GM18907 (cell line): Measurements from ENCODE around the gene TUBGCP2.

ENCODE experiments used
- ATAC-seq: cut with Tn5 transposase; IDR thresholded peaks from one replicate; pipeline ENCODE4 v1.9.1; 2021; ENCODE audit warnings: mild to moderate bottlenecking, moderate library complexity; ENCODE audit not compliant: unreplicated experiment

Gene TUBGCP2

DNA sequence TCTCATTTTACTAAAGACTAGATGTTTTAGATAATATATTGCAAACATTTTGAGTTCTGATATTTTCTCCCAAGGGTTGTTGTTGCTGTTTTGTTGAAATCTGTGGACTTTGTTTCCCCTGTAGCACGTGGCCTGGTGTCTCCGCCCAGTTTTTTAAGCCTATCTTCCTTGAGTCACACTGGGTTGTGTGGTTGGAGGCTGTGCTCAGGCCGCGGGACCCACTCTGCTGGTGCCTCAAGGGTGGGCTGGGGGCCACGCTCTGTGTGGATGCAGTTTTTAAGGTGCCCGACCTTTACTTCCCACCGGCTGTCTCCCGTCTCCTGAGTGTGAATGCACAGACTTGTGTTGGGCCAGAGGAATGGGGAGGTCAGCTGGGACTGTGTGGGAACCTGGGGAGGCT is 34.3 kb upstream of the TUBGCP2 start:
- no peak for ATAC-seq

DNA sequence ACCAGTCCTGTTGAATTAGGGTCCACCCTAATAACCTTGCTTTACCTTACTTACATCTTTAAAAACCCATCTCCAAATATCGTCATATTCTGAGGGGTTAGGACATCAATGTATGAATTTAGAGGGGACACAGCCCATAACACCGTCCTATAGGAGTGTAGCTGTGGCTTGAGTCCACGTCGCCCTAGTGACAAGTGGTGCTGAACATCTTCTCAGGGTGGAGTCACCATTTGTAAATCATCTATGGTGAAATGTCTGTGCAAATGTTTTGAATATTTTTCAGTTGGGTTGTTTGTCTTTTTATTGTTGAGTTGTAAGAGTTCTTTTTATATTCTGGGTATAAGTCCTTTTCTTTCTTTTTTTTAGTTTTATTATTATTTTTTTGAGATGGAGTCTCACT is 33.3 kb upstream of the TUBGCP2 start:
- ATAC-seq: no peak

DNA sequence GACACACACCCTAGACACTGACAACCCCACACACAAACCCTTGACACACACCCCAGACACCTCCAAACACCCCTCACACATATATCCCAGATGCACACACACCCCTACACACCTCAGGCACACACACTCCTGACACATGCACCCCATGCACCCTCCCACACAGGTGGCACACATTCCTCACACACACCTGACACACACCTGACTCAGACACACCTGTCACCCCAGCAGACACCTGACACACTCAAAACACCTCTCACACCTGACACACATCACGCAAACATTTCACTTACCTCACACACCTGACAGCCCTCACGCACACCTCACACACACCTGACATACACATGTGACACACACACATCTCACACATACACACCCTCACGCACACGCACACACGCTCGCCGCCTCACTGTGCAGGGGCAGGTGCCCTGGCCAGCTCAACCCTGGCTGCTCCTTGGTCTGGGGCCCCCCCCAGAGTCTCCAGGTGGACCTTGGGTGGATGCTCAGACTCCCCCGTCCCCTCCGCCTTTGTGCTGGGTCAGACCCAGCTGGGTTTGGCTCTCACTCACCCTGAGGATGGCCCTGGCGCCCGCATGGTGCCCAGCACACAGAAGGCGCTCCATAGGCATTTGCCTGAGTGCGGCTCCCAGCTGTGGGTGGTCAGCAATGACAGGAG is 31.2 kb upstream of the TUBGCP2 start:
- ATAC-seq: no peak

DNA sequence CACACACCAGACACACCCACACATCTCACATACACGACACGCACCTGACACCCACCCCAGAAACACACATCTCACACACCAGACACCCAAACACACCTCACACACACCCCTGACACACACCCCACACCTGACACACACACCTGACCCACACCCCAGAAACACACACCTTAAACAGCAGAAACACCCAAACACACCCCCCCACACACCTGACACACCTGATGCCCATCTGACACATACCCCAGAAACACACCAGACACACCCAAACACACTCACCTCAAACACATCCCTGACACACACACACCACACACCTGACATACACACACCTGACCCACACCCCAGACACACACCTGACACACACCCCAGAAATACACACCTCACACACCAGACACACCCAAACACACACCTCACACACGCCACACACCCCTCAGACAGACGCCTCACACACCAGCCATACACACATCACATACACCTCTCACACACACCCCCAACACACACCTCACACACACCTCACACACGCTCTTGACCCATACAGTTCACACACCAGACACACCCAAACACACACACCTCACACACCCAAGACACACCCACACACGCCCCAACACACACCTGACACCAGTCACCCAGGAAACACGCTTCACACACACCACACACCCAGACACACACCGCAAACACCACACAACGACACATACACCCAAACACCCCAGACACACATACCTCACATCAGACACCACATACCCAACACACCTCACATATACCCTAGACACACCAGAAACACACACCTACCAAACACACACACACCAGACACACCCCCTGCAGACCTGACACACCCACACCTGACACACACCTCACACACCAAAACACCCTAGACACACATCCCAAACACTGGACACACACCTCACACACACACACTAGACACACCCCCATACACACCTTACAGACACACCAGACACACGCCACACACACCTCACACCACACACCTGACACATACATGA is 29.7 kb upstream of the TUBGCP2 start:
- ATAC-seq: no peak

DNA sequence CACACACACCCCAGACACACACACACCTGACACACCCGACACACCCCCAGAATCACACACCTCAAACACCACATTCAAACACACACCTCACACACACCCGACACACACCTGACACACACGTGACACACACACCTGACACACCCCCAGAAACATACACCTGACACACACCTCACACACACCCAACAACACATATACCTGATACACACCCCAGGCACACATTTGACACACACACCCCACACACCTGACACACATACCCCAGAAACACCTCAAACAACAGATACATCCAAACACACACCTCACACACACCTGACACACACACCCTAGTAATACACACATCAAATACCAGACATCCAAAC is 28.7 kb upstream of the TUBGCP2 start:
- ATAC-seq: no peak

DNA sequence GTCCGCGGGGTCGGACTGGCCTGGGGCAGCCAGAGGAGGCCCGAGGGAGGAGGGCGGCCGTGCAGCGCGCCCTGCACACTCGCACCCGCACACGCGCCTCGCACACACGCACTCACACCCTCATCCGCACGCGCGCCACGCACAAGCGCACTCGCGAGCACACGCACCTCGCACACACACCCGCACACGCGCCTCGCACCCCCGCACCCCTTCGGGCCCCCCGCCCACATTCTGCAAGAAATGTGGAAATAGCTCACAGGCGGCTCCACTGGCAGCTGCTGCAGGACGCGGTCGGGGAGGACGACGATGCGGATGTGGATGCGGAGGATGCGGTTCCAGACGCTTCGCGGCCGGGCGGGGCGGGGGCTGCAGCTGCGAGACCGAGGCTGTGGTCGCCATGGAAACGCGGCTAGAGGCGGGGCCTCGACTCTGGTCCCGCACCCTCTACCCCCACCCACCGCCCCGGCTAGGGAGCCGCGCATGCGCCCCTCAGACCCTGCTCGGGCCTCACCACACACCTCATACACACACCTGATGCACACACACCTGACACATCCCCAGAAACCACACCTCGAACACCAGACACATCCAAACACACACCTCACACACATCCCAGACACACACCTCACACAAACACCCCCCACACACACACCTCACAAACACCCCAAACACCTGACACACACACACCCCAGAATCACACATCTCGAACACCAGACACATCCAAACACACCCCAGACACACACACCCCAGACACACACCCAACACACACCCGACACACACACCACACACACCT is 28.1 kb upstream of the TUBGCP2 start, which contains the start of gene CALY:
CALY (minus strand) TSS at position 320 of the 793 bp plus-strand sequence. CDS start 7,907 bp downstream, outside the sequence.
- no peak for ATAC-seq

DNA sequence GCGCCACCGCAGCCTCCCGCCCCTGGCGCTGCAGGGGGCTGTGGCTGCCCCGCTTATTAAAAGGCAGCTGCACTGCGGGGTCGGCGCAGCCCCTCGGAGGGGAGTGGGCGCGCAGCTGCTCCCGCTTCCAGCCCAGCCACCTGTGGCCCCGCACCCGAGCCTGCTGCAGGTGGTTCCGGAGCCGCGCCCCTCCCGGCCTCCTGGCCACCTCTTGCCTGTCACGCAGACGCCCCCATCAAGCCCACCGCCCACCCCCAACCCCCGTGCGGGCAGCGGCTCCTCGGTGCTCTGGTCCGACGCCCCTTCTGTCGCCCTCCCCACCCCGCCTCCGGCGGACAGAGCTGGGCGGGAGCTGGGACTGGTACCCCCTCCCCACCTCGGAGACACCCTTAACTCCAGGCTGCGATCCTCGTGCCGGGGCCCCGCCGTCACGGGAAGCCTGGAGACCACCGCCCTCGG is 27.5 kb upstream of the TUBGCP2 start:
- no peak for ATAC-seq

DNA sequence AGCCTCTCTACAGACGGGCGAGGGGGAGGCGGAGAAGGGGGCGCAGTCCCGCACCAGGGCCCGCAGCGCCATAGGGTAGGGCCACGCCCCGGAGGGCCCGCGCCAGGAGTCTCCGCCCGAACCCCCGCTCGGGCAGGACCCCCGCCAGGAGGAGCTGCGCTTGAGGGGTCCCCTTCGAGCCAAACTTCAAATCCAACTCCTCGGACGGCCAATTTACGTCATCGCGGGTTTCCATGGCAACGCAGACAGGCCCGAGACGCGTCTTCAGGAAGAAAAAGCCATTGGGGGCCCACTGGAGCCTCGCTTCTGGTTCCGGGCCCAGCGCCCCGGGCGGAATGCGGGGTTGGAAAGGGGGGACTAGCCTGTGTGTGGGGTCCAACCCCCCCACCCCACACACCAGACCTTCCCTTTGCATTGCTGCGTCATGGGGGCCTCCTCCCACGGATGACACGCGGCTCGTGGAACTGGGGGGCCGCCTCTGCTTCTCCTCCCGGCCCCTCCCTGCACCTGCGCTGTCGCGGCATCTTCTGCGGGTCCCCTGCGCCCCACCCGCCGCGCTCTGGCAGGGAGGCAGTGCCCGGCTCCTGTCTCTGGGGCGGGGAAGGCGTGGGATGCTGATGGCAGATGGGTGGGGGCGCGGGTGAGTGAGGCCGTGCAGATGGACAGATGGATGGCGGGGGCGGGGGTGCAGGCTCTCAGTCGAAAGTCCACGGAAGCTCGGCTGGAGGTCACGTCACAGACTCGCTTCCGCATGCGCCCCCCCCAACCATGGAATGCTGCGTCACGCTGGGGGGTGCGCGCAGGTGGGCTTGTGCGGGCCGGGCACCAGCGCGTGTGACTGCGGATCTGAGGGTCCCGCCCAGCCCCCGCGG is 26.8 kb upstream of the TUBGCP2 start:
- ATAC-seq: no peak

DNA sequence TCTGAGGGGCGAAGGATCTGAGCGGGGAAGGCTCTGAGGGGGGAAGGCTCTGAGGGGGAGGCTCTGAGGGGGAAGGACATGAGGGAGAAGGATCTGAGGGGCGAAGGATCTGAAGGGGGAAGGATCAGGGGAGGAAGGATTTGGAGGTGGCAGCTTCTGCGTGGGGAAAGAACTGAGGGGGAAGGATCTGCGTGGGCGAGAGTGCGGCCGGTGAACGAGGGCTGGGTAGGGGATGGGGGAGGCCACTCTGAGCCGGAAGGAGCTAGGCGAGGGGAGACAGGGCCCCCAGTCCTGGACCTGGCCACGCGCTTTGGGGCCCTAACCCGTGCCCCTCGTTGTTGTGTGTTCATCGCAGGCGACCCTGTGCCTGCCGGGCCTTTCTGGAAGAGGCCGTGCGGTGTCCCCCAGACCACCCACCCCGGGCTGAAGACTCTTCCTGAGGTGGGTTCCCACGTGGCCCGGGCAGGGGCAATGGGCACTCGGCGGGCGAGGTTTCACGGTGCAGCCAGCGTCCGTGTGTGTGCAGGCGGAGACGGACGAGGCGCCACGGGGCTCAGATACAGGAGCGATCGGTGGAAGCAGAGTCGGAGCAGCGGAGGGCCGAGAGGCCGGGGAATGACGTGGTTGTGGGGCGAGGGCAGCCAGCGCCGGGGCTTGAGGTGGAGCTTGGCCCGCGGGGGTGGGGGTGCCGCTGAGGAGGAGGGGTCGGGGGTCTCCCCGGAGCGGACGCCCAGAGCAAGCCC is 26.0 kb upstream of the TUBGCP2 start:
- no peak for ATAC-seq

DNA sequence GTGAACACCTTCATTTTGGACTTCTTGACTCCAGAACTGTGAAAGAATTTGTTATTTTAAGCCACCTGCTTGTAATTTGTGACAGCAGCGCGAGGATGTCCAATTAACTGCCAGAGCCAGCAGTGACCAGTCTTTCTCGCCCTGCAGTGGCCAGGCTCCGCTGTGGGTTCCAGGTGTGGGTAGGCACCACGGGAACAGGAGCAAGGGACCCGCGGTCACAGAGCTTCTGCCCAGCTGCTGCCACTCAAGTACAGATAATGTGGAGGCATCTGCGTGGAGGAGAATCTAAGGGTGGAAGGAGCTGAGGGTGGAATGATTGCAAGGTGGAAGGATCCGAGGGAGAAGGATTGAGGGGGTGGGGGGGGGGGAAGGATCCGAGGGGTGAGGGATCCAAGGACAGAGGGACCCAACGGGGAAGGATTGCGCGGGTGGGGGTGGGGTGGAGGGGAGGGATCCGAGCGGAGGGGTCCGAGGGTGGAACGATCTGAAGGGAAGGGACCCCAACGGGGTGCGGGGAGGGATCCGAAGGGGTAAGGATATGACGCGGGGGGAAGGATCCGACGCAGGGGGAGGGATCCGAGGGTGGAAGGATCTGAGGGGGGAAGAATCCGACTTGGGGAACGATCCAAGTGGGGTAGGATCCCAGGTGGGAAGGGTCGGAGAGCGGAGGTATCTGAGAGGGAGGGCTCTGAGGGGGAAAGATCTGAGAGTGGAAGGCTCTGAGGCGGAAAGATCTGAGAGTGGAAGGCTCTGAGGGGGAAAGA is 24.4 kb upstream of the TUBGCP2 start:
- ATAC-seq: no peak

DNA sequence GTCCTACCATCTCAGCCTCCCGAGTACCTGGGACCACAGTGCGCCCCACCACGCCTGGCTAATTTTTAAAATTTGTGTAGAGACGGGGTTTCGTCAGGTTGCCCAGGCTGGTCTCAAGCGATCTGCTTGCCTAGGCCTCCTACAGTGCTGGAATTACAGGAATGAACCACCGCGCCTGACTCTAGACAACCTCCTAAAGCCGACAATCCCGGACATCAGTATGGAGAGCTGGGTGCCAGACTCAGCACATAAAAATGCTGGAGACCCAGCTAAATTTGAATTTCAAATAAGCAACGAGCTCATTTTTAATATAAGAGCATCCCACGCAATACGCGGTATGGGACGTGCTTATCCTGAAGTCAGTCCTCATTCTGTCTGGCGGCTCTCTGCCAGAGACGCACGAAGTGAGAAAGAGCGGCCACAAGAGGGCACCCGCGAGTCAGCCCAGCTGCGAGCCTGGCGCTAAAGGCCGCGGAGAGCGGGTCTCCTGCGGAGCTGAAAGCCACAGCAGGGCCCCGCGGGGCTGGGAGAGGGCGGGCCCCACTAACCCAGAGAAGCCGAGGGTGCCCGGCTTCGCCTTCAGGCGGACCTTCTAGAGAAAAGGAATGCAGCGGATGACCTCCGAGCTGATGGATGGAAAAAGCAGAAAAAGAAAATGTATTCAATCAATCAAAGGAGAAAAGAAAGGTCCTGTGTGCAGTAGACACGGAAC is 21.0 kb upstream of the TUBGCP2 start:
- peak; percentile 74 for ATAC-seq

DNA sequence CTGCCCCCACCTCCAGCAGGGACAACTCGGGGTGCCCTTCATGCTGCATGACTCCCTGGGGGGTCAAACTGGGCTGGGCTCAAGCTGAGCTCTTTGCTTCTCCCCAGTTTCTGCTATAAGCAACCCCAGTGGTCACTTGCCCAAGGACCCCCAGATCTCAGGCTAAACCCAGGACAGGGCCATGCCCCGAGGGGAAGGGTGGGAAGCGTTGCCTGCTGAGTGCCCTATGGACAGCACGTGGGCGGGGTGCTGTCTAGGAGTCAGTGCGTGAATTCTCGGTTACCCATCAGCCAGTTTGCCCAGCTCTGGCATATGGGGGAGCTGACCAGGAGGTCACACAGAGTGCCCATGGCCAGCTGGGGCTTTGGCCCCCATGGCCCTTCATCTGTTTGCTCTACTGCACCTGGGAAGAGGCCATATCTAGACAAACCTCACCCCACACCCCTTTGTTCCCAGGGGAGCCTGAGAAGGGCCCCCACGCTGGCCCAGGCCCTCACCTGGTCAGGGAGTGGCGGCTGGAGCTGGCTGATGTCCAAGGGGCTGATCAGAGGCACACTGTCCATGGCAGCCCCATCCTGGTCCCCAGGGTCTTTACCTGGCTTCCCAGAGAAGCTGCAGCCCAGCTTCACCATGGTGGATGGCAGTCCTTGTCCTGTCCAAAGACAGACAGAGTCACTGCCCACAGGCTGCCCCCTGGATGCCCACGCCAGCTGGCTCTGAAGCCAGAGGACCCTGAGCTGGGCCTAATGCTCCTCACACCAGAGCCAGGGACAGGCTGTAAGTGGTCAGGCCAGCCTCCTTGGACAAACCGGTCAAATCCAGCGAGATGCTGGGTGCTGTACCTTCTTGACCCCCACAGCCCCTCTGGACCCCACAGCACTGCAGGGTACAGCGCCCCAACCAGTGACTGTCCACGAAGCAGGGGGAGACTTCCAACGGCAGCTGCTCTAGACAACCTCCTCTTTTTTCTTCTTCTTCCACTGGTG is 20.0 kb upstream of the TUBGCP2 start:
- ATAC-seq: no peak

DNA sequence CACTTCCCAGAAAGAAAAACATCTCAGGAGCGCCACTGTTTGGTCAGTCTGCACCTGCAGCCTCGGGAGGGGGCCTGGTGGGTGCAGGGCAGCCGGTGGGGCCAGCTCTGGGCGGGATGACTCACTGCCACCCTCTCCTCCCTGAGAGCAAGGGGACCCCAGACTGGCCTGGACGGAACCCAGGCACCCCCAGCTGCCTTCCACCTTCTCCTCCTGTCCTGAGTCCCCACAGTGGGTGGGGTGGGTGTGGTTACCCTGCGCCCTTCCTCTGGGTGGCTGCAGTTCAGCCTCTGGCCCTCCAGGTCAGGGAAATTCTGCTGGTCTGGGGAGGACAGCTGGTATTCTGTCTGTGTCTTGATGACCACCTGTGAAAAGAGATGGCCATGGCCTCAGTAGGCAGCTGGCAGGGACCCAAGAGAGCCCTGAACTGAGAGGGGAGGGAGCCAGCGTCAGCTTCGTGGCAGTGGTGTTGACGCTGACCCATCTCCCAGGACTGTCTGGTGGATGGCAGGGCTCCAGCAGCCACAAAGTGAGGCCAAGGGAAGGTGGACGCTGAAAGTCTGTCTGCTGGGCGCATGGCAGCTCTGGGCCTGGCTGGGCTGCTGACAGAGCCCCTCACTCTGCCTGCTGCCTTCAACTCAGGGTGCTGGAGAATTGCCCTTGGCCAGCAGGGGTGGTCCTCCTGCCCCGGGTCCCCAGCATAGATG is 19.1 kb upstream of the TUBGCP2 start:
- no peak for ATAC-seq

DNA sequence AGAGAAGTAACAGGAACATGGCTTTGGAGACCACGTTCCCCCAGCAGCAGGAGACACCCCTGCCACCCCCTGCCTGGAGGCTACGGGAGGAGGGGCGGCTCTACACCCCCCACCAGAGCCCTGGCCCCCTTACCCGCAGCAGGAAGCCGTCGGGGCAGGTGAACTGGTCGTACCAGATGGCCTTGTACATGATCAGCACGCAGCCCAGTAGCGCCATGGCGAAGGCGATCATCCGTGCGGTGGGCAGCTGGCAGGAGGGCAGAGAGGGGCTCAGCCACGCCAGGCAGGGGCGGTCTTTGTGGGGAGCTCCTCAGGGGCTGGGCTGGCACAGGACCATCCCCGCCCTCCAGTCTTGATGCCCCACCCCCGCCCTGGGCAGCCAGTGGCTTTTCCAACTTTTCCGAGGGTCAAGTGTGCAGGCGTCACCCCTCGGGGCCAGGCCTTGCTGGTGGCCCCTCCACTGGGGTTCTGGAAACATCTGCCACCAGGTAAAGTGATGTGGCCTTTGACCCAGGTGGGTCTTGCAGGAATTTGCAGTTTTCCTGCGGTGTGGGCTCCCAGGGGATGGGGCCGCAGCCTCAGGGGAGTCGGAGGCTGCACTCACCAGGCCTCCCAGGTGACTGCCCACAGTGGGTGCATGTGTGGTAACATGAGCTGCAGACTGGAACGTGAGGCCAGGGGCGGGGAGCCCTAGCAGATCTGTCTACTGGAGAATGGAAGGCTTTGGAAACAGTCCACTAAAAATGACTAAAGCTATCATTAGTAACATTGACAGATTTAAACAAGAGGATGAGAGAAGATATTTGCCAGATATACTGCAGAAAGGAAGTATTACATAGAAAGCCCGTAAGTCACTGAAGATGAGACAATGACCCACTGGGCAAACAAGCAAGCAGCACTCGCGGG is 18.3 kb upstream of the TUBGCP2 start:
- ATAC-seq: no peak

DNA sequence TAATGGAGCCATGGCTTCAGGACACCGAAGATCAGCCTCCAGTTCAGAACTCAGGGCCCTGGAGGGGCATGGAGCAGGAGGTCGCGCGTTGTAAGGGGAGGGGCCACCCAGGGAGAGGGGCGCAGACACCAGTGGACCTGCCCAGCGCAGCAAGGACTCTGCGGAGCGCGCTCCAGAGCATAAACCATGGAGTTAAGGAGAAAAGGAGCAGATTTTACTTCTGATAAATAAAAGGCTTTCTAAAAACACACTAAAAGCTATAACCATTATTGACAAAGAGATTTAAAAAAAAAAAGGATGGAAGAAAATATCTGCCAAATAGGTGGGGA is 17.5 kb upstream of the TUBGCP2 start:
- no peak for ATAC-seq
